Measurements from ENCODE around the gene RBM17. TPM values are rescaled to one million over a fixed set of nuclear protein-coding genes. Genes with fewer than 3 reads are reported as not detected.
A peak's percentile ranks its signal among the peaks of the same experiment; 100 is the strongest.

RBM17 gene
- total and polyA plus RNA-seq, 2 of the 13 experiments (the other 11 are each of a cell fraction or from before 2014, with no cell fraction given), result 30.7 to 77.5 TPM

DNA sequence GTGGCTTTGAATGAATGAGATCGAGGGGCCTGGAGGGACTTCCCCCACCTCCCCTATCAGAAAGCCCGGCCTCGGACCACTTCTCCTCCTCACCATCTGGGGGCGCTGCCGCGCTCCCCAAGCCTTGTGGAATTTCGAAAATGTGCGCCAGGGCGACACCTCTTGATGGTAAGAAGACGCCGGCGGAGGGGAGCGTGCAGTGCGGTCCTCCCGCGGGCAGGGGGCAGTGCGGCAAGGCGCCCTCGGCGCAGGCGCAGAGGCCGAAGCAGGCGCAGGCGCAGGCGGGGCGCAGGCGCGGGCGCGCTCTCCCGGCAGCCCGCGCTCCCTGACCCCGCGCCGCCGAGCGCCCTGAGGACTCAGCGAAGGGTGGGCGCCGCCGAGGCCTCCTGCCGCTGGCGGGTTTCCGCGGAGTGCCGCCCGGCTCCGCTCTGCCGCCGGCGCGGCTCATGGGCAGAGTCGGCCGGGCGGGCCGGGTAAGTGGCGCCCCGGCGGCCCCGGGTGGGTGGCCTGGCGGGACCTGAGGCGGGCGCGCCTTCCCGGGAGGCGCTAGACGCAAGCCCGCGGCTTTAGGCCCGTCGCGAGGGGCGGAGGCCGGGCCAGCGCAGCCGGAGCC, at the start of gene RBM17 (continued):
- TF ChIP-seq TOPORS (CRISPR knock-in tag; IDR thresholded peaks at IDR 0.05), result peak; percentile 88; the same call in 1 of the 2 replicates
- TF ChIP-seq SALL1 (CRISPR knock-in tag; IDR thresholded peaks at IDR 0.05), result peak; percentile 84
- TF ChIP-seq SAP130 (CRISPR knock-in tag; IDR thresholded peaks at IDR 0.05; ENCODE audit: low read depth), result peak; percentile 48
- TF ChIP-seq TGIF2 (CRISPR knock-in tag; IDR thresholded peaks at IDR 0.05), result peak; percentile 34; the same call in 1 of the 2 replicates
- 0 out of 2 replicates have a peak, but pooled peaks have one; percentile 37 for TF ChIP-seq SP4 (CRISPR knock-in tag; IDR thresholded peaks at IDR 0.05)
- TF ChIP-seq ONECUT2 (CRISPR knock-in tag; IDR thresholded peaks at IDR 0.05), result no peak; the same call in 1 of the 2 replicates
- TF ChIP-seq, protein P1, sequence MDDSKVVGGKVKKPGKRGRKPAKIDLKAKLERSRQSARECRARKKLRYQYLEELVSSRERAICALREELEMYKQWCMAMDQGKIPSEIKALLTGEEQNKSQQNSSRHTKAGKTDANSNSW (CRISPR knock-in tag; IDR thresholded peaks at IDR 0.05; ENCODE audit: borderline replicate concordance), result no peak
- TF ChIP-seq, protein P2, sequence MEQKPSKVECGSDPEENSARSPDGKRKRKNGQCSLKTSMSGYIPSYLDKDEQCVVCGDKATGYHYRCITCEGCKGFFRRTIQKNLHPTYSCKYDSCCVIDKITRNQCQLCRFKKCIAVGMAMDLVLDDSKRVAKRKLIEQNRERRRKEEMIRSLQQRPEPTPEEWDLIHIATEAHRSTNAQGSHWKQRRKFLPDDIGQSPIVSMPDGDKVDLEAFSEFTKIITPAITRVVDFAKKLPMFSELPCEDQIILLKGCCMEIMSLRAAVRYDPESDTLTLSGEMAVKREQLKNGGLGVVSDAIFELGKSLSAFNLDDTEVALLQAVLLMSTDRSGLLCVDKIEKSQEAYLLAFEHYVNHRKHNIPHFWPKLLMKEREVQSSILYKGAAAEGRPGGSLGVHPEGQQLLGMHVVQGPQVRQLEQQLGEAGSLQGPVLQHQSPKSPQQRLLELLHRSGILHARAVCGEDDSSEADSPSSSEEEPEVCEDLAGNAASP (CRISPR knock-in tag; IDR thresholded peaks at IDR 0.05; ENCODE audit: borderline replicate concordance), result peak; percentile 75
- TF ChIP-seq STAG1 (CRISPR knock-in tag; IDR thresholded peaks at IDR 0.05), result peak; percentile 64
- TF ChIP-seq ZNF180 (CRISPR knock-in tag; IDR thresholded peaks at IDR 0.05; ENCODE audit: borderline replicate concordance, low read depth), result no peak
- TF ChIP-seq TEAD2 (CRISPR knock-in tag; IDR thresholded peaks at IDR 0.05), result peak; percentile 44; the same call in 1 of the 2 replicates
- TF ChIP-seq CEBPG (CRISPR knock-in tag; IDR thresholded peaks at IDR 0.05), result peak; percentile 75
- 0 out of 2 replicates have a peak, but pooled peaks have one; percentile 24 for TF ChIP-seq ZNF232 (CRISPR knock-in tag; IDR thresholded peaks at IDR 0.05; ENCODE audit: borderline replicate concordance)
- TF ChIP-seq ZSCAN21 (CRISPR knock-in tag; IDR thresholded peaks at IDR 0.05; ENCODE audit: borderline replicate concordance), result peak; percentile 36; the same call in 1 of the 2 replicates
- peak; percentile 99 for TF ChIP-seq TEAD3 (CRISPR knock-in tag; optimal IDR thresholded peaks at IDR 0.05; ENCODE audit: borderline replicate concordance)
- TF ChIP-seq ZNF160 (CRISPR knock-in tag; IDR thresholded peaks at IDR 0.05), result 0 out of 2 replicates have a peak, but pooled peaks have one; percentile 45
- no peak for TF ChIP-seq JUNB (CRISPR knock-in tag; IDR thresholded peaks at IDR 0.05; ENCODE audit: borderline replicate concordance)
- TF ChIP-seq ETV6 (CRISPR knock-in tag; conservative IDR thresholded peaks at IDR 0.05), result 0 out of 2 replicates have a peak, but pooled peaks have one; percentile 57
- TF ChIP-seq MTF1 (CRISPR knock-in tag; IDR thresholded peaks at IDR 0.05), result no peak
- TF ChIP-seq RXRB (CRISPR knock-in tag; IDR thresholded peaks at IDR 0.05; ENCODE audit: borderline replicate concordance), result peak; percentile 70; the same call in 1 of the 2 replicates
- TF ChIP-seq GATAD1 (CRISPR knock-in tag; IDR thresholded peaks at IDR 0.05), result peak; percentile 85
- TF ChIP-seq ZNF615 (CRISPR knock-in tag; IDR thresholded peaks at IDR 0.05; ENCODE audit: borderline replicate concordance), result no peak
- peak; percentile 81; the same call in 1 of the 2 replicates for TF ChIP-seq MIER3 (CRISPR knock-in tag; IDR thresholded peaks at IDR 0.05; ENCODE audit: borderline replicate concordance)
- TF ChIP-seq ZNF317 (CRISPR knock-in tag; IDR thresholded peaks at IDR 0.05), result no peak
- TF ChIP-seq, protein P3, sequence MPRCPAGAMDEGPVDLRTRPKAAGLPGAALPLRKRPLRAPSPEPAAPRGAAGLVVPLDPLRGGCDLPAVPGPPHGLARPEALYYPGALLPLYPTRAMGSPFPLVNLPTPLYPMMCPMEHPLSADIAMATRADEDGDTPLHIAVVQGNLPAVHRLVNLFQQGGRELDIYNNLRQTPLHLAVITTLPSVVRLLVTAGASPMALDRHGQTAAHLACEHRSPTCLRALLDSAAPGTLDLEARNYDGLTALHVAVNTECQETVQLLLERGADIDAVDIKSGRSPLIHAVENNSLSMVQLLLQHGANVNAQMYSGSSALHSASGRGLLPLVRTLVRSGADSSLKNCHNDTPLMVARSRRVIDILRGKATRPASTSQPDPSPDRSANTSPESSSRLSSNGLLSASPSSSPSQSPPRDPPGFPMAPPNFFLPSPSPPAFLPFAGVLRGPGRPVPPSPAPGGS (CRISPR knock-in tag; IDR thresholded peaks at IDR 0.05), result peak; percentile 30; the same call in 1 of the 2 replicates
- TF ChIP-seq TARDBP (CRISPR knock-in tag; IDR thresholded peaks at IDR 0.05), result peak; percentile 77
- TF ChIP-seq, protein P4, sequence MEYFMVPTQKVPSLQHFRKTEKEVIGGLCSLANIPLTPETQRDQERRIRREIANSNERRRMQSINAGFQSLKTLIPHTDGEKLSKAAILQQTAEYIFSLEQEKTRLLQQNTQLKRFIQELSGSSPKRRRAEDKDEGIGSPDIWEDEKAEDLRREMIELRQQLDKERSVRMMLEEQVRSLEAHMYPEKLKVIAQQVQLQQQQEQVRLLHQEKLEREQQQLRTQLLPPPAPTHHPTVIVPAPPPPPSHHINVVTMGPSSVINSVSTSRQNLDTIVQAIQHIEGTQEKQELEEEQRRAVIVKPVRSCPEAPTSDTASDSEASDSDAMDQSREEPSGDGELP (IDR thresholded peaks at IDR 0.05; ENCODE audit: borderline replicate concordance, low read depth), result peak; percentile 19; the same call in 1 of the 2 replicates
- TF ChIP-seq ZMYM2 (CRISPR knock-in tag; IDR thresholded peaks at IDR 0.05), result peak; percentile 55; the same call in 1 of the 2 replicates
- no peak for TF ChIP-seq ZNF567 (CRISPR knock-in tag; IDR thresholded peaks at IDR 0.05; ENCODE audit: borderline replicate concordance)

Data from HepG2 (cell line).